Glomerular endothelial cell (primary cell): Measurements from ENCODE around the gene TTLL5. TPM values are rescaled to one million over a fixed set of nuclear protein-coding genes. Genes with fewer than 3 reads are reported as not detected.

ENCODE experiments used
- total RNA-seq: library from RNA; depleted of rRNA; stranded (reverse); fragments of >200 nt; gene quantifications from 2 replicates; pipeline ENCODE4 v1.2.3, GENCODE V29; 2015

The TTLL5 gene
- total RNA-seq, 1 donor from 2014 or later = 59.5 TPM

Other genes starting within 250 kb of the TTLL5 start
- 8.8 and 13.0 TPM in 2 replicates for gene JDP2, start 233.2 kb upstream of the TTLL5 start, total RNA-seq
- not detected in 2 replicates for gene BATF, start 138.8 kb upstream of the TTLL5 start, total RNA-seq
- gene FLVCR2, start 82.6 kb upstream of the TTLL5 start, total RNA-seq = 2.1 and 7.4 TPM in 2 replicates
- gene ERG28, start 370 bp upstream of the TTLL5 start, total RNA-seq = 13.7 and 15.1 TPM in 2 replicates